ENCODE data around the gene MT1X. TPM values are rescaled to one million over a fixed set of nuclear protein-coding genes. Genes with fewer than 3 reads are reported as not detected.
A peak's percentile ranks its signal among the peaks of the same experiment; 100 is the strongest.

The MT1X gene
- total RNA-seq, 1 donor from 2014 or later = 111 TPM

- Histone ChIP-seq H3K27ac (peak overlapping the region; percentile 6), H3K9me3 (no peaks in the 10 kb centered on the region)
Observed at GRCh38 chr16:56708525-56709442, 26.5 kb downstream of the MT1X start.

GRCh38 chr16:56709443-56710040 is 27.3 kb downstream of the MT1X start:
- Histone ChIP-seq H3K36me3 (no peaks in the 10 kb centered on the region), H3K27ac (no peak overlapping the region), H3K4me3 (no peak overlapping the region), H3K4me1 (no peaks in the 10 kb centered on the region), H3K27me3 (no peaks in the 10 kb centered on the region), H3K9me3 (no peaks in the 10 kb centered on the region)
- TF ChIP-seq CTCF (IDR thresholded peaks at IDR 0.05) = no peak
- intact Hi-C loops (cut with DNase I) = loop anchor here (10.0 kb wide), 1 partner anchor 135 kb away; no protein-coding TSS in a partner anchor
- ATAC-seq (no peak), DNase-seq (no peak)

More at GRCh38 chr16:56708525-56709442, 26.5 kb downstream of the MT1X start:
- no peaks in the 10 kb centered on the region for H3K27me3 ChIP-seq
- H3K4me1 ChIP-seq = no peaks in the 10 kb centered on the region
- no peak for TF ChIP-seq CTCF (IDR thresholded peaks at IDR 0.05)
- no peaks in the 10 kb centered on the region for H3K36me3 ChIP-seq
- intact Hi-C loops (cut with DNase I) = loop anchor here (10.0 kb wide), 1 partner anchor 134 kb away; no protein-coding TSS in a partner anchor
- no peak for ATAC-seq
- no peak overlapping the region for H3K4me3 ChIP-seq
- DNase-seq = no peak

- no peak overlapping the region for H3K27ac ChIP-seq
- no peaks in the 10 kb centered on the region for H3K36me3 ChIP-seq
- H3K4me1 ChIP-seq = no peaks in the 10 kb centered on the region
- no peak for DNase-seq
- no peak for ATAC-seq
- intact Hi-C loops (cut with DNase I) = no loop called here
- H3K4me3 ChIP-seq = no peak overlapping the region
- no peak for TF ChIP-seq CTCF (IDR thresholded peaks at IDR 0.05)
- no peaks in the 10 kb centered on the region for H3K27me3 ChIP-seq
- H3K9me3 ChIP-seq = no peaks in the 10 kb centered on the region
Observed at GRCh38 chr16:56710181-56710737, 28.0 kb downstream of the MT1X start.

GRCh38 chr16:56711862-56712261 is 29.6 kb downstream of the MT1X start:
- no peaks in the 10 kb centered on the region for H3K27me3 ChIP-seq
- no peak for ATAC-seq

GRCh38 chr16:56713794-56714193 is 31.5 kb downstream of the MT1X start:
- H3K4me3 ChIP-seq = no peak overlapping the region
- H3K4me1 ChIP-seq = no peaks in the 10 kb centered on the region
- H3K27ac ChIP-seq = no peak overlapping the region
- no peak for TF ChIP-seq CTCF (IDR thresholded peaks at IDR 0.05)
- no peaks in the 10 kb centered on the region for H3K9me3 ChIP-seq
- ATAC-seq (no peak), DNase-seq (no peak)
- intact Hi-C loops (cut with DNase I) = no loop called here
- H3K27me3 ChIP-seq = no peaks in the 10 kb centered on the region
- H3K36me3 ChIP-seq = no peaks in the 10 kb centered on the region

More at GRCh38 chr16:56711862-56712261, 29.6 kb downstream of the MT1X start:
- Histone ChIP-seq H3K36me3 (no peaks in the 10 kb centered on the region), H3K4me1 (no peaks in the 10 kb centered on the region), H3K27ac (no peak overlapping the region), H3K9me3 (no peaks in the 10 kb centered on the region), H3K4me3 (no peak overlapping the region)
- intact Hi-C loops (cut with DNase I) = no loop called here
- no peak for TF ChIP-seq CTCF (IDR thresholded peaks at IDR 0.05)
- DNase-seq = no peak
